Stimulated activated CD4-positive, alpha-beta T cell treated with anti-CD3 and anti-CD28 coated beads, Interleukin-2, amount 100 ng/mL, for 24 hours (primary cell): ENCODE data around the gene PAPLN.
"Not testable (repeated sequence)": the region's sequence is repeated elsewhere in the genome, so short reads cannot be mapped to it uniquely, and the experiment has no call there.

Source experiments
- DNase-seq, 2 donors: peaks; one replicate each; pipeline ENCODE4 v3.0.0-alpha.2; 2020

Gene PAPLN

GRCh38 chr14:73305499-73305898 is 68.2 kb downstream of the PAPLN start:
- no peak for DNase-seq

GRCh38 chr14:73307261-73307660 is 70.0 kb downstream of the PAPLN start:
- no peak for DNase-seq

GRCh38 chr14:73309207-73309606 is 71.9 kb downstream of the PAPLN start:
- DNase-seq: not testable (repeated sequence)

- DNase-seq: no peak
These were observed 74.4 kb downstream of the PAPLN start for GRCh38 chr14:73311708-73312030.

GRCh38 chr14:73312687-73313086 is 75.4 kb downstream of the PAPLN start:
- DNase-seq: no peak

GRCh38 chr14:73313151-73313550 is 75.8 kb downstream of the PAPLN start:
- no peak for DNase-seq

- DNase-seq: no peak
These were observed 86.6 kb downstream of the PAPLN start for GRCh38 chr14:73323896-73324399.
